GM13977 (cell line): Measurements from ENCODE around the gene OR2A5.

ENCODE experiments used
- DNase-seq: peaks from one replicate; pipeline ENCODE4 v3.0.0; 2012; ENCODE audit warnings: low spot score
- CTCF ChIP-seq: IDR thresholded peaks from 2 replicates; pipeline ENCODE4 v1.5.1; 2012; ENCODE audit warnings: mild to moderate bottlenecking, control low read depth; ENCODE audit not compliant: insufficient read depth; ENCODE audit errors: extremely low read depth, missing control alignments
- in situ Hi-C: fragments of 300-500 bp; cut with MboI; formaldehyde crosslinking; loops from one replicate; pipeline ENCODE4 v1.12.0; 2022; ENCODE audit warnings: low sequenced_read_pairs, low pct_unique_long_range_greater_than_20kb, mixed read lengths, inconsistent platforms; ENCODE audit not compliant: unreplicated experiment

Gene OR2A5

GRCh38 chr7:144032985-144033709 lies 15.6 kb upstream of the OR2A5 start:
- in situ Hi-C loops = no loop called here
- TF ChIP-seq CTCF = no peak
- DNase-seq = no peak

- TF ChIP-seq CTCF = no peak
- DNase-seq = no peak
- in situ Hi-C loops = no loop called here
Observed at GRCh38 chr7:144035385-144035784, 13.4 kb upstream of the OR2A5 start.

GRCh38 chr7:144036302-144036885 lies 12.4 kb upstream of the OR2A5 start:
- in situ Hi-C loops = no loop called here
- no peak for TF ChIP-seq CTCF
- DNase-seq = no peak

- in situ Hi-C loops = no loop called here
- TF ChIP-seq CTCF = no peak
- no peak for DNase-seq
Observed at GRCh38 chr7:144037414-144038035, 11.2 kb upstream of the OR2A5 start.

GRCh38 chr7:144038887-144039286 lies 9.9 kb upstream of the OR2A5 start:
- in situ Hi-C loops = no loop called here
- no peak for TF ChIP-seq CTCF
- no peak for DNase-seq

GRCh38 chr7:144049491-144049890 lies 743 bp downstream of the OR2A5 start:
- TF ChIP-seq CTCF = no peak
- DNase-seq = no peak

More at GRCh38 chr7:144049491-144049890, 743 bp downstream of the OR2A5 start:
- in situ Hi-C loops = no loop called here
